ENCODE data around the gene MARCHF6. TPM values are rescaled to one million over a fixed set of nuclear protein-coding genes. Genes with fewer than 3 reads are reported as not detected.

The MARCHF6 gene
- total and polyA plus RNA-seq, 9 of the 15 experiments (the other 6 are each of a cell fraction or from before 2014, with no cell fraction given): 74.1 to 456 (median 116) TPM

- TF ChIP-seq ATF1 (CRISPR knock-in tag; IDR thresholded peaks at IDR 0.05) (no peak), ATF1 (tag; IDR thresholded peaks at IDR 0.05) (peak; percentile 85), HDAC8 (tag; IDR thresholded peaks at IDR 0.05) (0 out of 2 replicates have a peak, but pooled peaks have one; percentile 21), HBP1 (CRISPR knock-in tag; IDR thresholded peaks at IDR 0.05) (no peak), ZBTB1 (CRISPR knock-in tag; IDR thresholded peaks at IDR 0.05; ENCODE audit: borderline replicate concordance, low read depth) (peak; percentile 51; the same call in 1 of the 2 replicates), ZNF507 (tag; conservative IDR thresholded peaks at IDR 0.05) (no peak), ZNF24 (IDR thresholded peaks at IDR 0.05) (no peak; the same call in 1 of the 2 replicates), ZNF197 (CRISPR knock-in tag; IDR thresholded peaks at IDR 0.05; ENCODE audit: low read depth) (no peak), FOXJ3 (CRISPR knock-in tag; IDR thresholded peaks at IDR 0.05) (no peak), ZFX (CRISPR knock-in tag; IDR thresholded peaks at IDR 0.05) (no peak), UBTF (IDR thresholded peaks at IDR 0.05; ENCODE audit: borderline replicate concordance in 1 of 2, low read depth in 2 of 2, low read length in 2 of 2) (0 out of 4 replicates have a peak, but pooled peaks of 1 of the 2 experiments have one; percentile 12), JUND (IDR thresholded peaks at IDR 0.05; ENCODE audit: borderline replicate concordance, low read depth, low read length) (peak; percentile 70), JUND (tag; IDR thresholded peaks at IDR 0.05; ENCODE audit: borderline replicate concordance, low read depth, low read length) (peak; percentile 67; the same call in 2 of the 3 replicates), POLR2AphosphoS5 (IDR thresholded peaks at IDR 0.05; ENCODE audit: control insufficient read depth, insufficient read depth, low read depth, low read length) (0 out of 2 replicates have a peak, but pooled peaks have one; percentile 19), ZBTB5 (IDR thresholded peaks at IDR 0.05) (no peak), NR4A1 (CRISPR knock-in tag; IDR thresholded peaks at IDR 0.05) (no peak), NR4A1 (tag; IDR thresholded peaks at IDR 0.05) (no peak), GTF2E2 (tag; IDR thresholded peaks at IDR 0.05) (no peak)
- TF ChIP-seq, protein P1, sequence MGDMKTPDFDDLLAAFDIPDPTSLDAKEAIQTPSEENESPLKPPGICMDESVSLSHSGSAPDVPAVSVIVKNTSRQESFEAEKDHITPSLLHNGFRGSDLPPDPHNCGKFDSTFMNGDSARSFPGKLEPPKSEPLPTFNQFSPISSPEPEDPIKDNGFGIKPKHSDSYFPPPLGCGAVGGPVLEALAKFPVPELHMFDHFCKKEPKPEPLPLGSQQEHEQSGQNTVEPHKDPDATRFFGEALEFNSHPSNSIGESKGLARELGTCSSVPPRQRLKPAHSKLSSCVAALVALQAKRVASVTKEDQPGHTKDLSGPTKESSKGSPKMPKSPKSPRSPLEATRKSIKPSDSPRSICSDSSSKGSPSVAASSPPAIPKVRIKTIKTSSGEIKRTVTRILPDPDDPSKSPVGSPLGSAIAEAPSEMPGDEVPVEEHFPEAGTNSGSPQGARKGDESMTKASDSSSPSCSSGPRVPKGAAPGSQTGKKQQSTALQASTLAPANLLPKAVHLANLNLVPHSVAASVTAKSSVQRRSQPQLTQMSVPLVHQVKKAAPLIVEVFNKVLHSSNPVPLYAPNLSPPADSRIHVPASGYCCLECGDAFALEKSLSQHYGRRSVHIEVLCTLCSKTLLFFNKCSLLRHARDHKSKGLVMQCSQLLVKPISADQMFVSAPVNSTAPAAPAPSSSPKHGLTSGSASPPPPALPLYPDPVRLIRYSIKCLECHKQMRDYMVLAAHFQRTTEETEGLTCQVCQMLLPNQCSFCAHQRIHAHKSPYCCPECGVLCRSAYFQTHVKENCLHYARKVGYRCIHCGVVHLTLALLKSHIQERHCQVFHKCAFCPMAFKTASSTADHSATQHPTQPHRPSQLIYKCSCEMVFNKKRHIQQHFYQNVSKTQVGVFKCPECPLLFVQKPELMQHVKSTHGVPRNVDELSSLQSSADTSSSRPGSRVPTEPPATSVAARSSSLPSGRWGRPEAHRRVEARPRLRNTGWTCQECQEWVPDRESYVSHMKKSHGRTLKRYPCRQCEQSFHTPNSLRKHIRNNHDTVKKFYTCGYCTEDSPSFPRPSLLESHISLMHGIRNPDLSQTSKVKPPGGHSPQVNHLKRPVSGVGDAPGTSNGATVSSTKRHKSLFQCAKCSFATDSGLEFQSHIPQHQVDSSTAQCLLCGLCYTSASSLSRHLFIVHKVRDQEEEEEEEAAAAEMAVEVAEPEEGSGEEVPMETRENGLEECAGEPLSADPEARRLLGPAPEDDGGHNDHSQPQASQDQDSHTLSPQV (IDR thresholded peaks at IDR 0.05): peak; percentile 93
Measured at GRCh38 chr5:10304932-10305331, 48.6 kb upstream of the MARCHF6 start (continued).
